ENCODE measurements around the gene COMMD2.
A peak's percentile ranks its signal among the peaks of the same experiment; 100 is the strongest.

COMMD2 gene

DNA sequence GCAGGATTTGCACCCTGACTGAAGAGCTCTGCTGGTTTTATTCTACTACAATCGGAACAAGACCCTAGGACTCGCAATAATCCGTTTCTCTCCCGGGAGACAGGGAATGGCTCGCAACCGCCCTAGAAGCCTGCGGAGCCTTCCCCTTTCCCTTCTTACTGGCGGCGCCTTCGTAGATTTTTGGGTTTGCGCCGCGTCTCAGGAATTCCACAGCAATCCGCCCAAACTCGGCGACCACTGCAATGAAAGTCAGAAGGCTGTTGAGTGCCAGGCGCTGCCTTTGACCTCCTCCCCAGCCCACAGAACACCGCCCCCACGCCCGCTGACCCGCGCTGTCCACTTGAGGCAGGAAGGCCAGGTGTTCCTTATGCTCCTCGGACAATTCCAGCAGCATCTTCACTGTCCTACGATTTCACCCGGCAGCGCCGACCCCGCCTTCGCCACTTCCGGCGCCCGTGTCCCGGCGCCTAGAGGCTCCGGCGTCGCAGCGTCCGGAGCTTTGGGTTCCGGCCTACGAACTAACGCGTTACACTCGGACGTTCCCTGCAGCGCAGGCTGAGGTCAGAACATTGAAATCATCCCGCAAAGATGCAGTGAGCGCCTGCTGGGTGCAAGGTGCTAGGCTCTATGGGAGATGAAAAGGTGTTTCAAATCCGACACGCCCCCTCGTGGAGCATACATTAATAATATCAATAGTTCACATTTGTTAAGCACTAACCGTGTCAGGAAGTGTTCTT lies at the start of gene COMMD2:
Gene COMMD2 (minus strand): TSS at position 439 of the 737 bp plus-strand sequence. CDS start 45 bp downstream, at position 394.
- in situ Hi-C loops (cut with MboI; ENCODE audit: low sequenced_read_pairs): no loop called here
- Histone ChIP-seq H3K36me3 (replicated peaks) (peaks cover 23% of the 10 kb centered on the region), H3K27me3 (ENCODE audit: low read depth) (no peaks in the 10 kb centered on the region), H3K4me1 (peaks cover 7% of the 10 kb centered on the region), H3K4me3 (peak within 1 kb of the TSS; percentile 83), H3K9me3 (no peaks in the 10 kb centered on the region)
- DNase-seq (ENCODE audit: low spot score in 2 of 2): peak; percentile 89

DNA sequence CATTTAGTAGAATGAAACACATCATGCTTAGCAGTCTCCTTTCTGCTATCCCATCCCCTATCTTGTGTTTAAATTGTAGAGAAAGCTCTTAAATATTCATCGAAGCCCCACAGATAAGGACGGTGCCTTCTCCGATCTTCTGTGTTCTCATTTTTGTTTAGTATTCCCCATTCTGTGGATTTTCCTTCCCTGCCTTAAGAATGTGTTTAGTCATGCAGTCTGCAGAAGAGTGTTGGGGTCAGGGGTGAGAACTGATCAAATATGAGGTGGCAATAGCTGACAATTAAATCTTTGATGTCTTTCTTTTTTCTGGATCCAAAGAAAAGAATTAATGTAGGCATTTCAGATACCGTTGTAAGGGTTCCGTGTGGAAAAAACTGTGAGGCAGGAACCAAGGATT lies 49.4 kb upstream of the COMMD2 start:
- DNase-seq (ENCODE audit: low spot score in 2 of 2): no peak
- Histone ChIP-seq H3K4me1 (peaks cover 7% of the 10 kb centered on the region), H3K4me3 (no peak overlapping the region), H3K27me3 (ENCODE audit: low read depth) (no peaks in the 10 kb centered on the region), H3K9me3 (no peaks in the 10 kb centered on the region; the same call in 1 of the 2 replicates), H3K36me3 (replicated peaks) (no peaks in the 10 kb centered on the region)
- in situ Hi-C loops (cut with MboI; ENCODE audit: low sequenced_read_pairs): no loop called here

DNA sequence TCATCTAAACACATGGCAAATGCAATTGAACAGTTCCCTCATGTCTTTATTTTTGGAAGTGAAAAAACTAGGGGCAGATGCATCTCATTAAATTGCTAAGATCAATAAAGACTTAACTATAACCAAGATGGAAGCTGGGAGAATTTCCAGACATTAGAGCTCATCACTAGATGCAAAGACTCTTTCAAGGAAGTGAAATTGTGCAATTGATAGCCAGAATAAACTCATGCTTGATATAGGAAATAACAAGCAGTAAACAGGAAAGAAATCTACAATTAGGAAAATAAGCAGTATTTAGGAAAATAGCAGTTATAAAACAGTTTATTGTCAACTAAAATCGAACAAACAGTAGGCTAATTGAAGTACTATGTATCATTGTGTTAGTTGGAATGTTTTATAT lies 48.9 kb upstream of the COMMD2 start:
- no peak overlapping the region for H3K4me3 ChIP-seq
- no peaks in the 10 kb centered on the region for H3K27me3 ChIP-seq (ENCODE audit: low read depth)
- H3K9me3 ChIP-seq: no peaks in the 10 kb centered on the region; the same call in 1 of the 2 replicates
- in situ Hi-C loops (cut with MboI; ENCODE audit: low sequenced_read_pairs): no loop called here
- no peaks in the 10 kb centered on the region for H3K36me3 ChIP-seq (replicated peaks)
- DNase-seq (ENCODE audit: low spot score in 2 of 2): no peak
- peaks cover 3% of the 10 kb centered on the region for H3K4me1 ChIP-seq

DNA sequence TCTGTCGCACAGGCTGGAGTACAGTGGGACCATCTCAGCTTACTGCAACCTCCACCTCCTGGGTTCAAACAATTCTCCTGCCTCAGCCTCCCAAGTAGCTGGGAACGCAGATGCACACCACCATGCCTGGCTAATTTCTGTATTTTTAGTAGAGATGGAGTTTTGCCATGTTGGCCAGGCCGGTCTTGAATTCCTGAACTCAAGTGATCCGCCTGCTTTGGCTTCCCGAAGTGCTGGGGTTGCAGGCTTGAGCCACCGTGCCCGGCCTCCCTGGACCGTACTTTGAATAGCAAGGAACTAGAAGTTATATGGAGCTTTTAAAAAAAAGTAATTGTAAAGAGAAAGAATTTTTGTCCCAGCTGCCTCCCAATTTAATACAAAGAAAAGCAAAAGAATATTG lies 48.4 kb upstream of the COMMD2 start:
- no peak overlapping the region for H3K4me3 ChIP-seq
- in situ Hi-C loops (cut with MboI; ENCODE audit: low sequenced_read_pairs): no loop called here

DNA sequence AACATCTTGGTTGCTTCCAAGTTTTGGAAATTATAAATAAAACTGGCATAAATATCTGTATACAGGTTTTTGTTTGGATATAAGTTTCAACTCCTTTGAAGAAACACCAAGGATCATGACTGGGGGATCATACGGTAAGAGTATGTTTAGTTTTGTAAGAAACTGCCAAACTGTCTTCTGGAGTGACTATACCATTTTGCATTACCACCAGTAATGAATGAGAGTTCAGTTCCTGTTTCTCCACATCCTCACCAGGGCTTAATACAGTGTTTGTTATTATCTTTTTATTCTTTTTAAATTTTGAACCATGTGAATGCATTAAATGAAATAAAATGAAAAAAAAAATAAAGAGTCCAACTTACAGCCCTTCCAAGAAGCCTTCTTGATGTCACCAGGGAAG lies 43.7 kb upstream of the COMMD2 start:
- in situ Hi-C loops (cut with MboI; ENCODE audit: low sequenced_read_pairs): no loop called here
- Histone ChIP-seq H3K36me3 (replicated peaks) (no peaks in the 10 kb centered on the region), H3K27me3 (ENCODE audit: low read depth) (no peaks in the 10 kb centered on the region), H3K4me3 (no peak overlapping the region), H3K4me1 (peaks cover 19% of the 10 kb centered on the region), H3K9me3 (no peaks in the 10 kb centered on the region)
- no peak for DNase-seq (ENCODE audit: low spot score in 2 of 2)

More for the DNA sequence above, 48.4 kb upstream of the COMMD2 start:
- Histone ChIP-seq H3K9me3 (no peaks in the 10 kb centered on the region; the same call in 1 of the 2 replicates), H3K36me3 (replicated peaks) (no peaks in the 10 kb centered on the region), H3K4me1 (no peaks in the 10 kb centered on the region), H3K27me3 (ENCODE audit: low read depth) (no peaks in the 10 kb centered on the region)
- DNase-seq (ENCODE audit: low spot score in 2 of 2): no peak

DNA sequence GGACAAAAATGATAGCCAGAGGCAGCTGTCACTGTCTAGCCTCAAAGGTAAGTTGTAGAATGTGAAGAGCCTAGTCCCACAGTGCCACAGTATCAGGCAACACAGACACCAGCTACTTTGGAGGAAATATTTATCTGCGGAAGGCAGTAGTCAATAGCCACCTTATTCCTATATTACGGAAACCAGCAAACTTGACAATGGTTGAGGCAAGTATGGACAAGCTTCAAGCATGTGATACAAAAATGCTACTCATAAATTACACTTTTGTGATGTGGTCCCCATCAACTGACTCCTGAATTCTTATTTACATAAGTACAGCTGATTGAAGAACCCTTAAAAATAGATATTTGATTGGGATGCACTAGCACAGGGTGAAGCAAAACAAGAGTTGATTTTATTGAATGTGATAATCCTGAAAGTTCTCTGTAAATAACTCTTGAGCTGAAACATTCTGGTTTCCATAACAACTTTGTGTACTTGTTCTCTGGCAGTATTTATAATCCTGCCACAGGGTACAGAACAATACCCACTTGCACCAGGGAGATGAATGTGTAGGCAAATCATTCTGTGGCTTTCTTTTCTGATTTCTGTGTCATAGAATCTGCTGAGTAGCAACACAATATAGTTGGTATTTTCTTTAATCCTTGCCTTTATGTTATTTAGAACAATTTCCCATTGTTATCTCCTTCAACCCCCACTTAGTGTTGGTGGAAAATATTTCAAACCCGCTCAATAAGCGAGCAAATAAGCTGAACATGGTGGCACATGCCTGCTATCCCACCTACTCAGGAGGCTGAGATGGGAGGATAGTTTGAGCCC lies 40.4 kb upstream of the COMMD2 start, which contains the start of gene ANKUB1:
Gene ANKUB1 (minus strand): TSS at position 103 of the 819 bp plus-strand sequence. CDS start 188 bp downstream, outside the sequence.
- peak within 1 kb of the TSS; percentile 3; the same call in 1 of the 2 replicates for H3K4me3 ChIP-seq
- in situ Hi-C loops (cut with MboI; ENCODE audit: low sequenced_read_pairs): no loop called here
- H3K9me3 ChIP-seq: no peaks in the 10 kb centered on the region
- no peaks in the 10 kb centered on the region for H3K27me3 ChIP-seq (ENCODE audit: low read depth)
- peaks cover 32% of the 10 kb centered on the region for H3K4me1 ChIP-seq
- peak; percentile 61 to 95 for DNase-seq (ENCODE audit: low spot score in 2 of 2)
- H3K36me3 ChIP-seq (replicated peaks): no peaks in the 10 kb centered on the region

DNA sequence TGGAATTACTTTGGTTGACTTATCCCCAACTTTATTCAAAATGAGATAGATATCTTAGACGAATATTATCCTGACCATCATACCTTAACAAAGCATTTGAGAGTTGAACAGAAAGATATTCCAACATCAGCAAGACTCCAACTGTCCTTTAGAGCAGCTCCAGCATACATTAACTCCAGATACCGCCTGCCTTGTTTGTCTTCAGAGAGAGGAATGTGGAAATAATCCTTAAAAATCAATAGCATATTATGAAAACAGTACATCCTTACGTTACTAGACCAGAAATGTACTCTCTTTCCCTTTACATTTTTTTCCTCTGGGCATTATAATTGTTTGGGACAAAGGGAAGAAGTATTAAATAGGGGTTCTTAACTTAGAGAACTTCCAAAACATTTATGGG lies 38.4 kb upstream of the COMMD2 start:
- Histone ChIP-seq H3K4me3 (no peak overlapping the region; the same call in 1 of the 2 replicates), H3K9me3 (no peaks in the 10 kb centered on the region), H3K4me1 (peaks cover 32% of the 10 kb centered on the region), H3K27me3 (ENCODE audit: low read depth) (no peaks in the 10 kb centered on the region), H3K36me3 (replicated peaks) (no peaks in the 10 kb centered on the region)
- peak in 1 of 2 experiments; percentile 38 for DNase-seq (ENCODE audit: low spot score in 2 of 2)
- in situ Hi-C loops (cut with MboI; ENCODE audit: low sequenced_read_pairs): no loop called here

DNA sequence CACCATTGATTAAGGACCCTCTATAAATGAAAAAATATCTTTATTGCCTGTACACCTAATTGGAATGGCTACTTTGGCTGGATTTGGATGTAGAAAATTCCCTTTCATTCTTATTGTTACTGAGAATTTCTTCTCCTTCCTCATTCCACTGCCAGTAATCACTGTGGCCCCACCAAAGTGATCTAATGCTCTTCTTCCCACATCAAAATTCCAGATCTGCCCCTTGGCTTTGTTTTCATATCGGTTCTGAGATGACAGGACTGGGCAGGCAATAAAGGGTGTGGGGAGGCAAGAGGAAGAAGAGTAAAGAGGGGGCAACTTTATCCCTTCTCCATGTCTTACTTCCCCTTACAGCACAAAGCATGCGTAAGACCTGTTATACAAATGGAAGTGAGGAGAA lies 38.0 kb upstream of the COMMD2 start:
- no peak for DNase-seq (ENCODE audit: low spot score in 2 of 2)
- H3K4me1 ChIP-seq: peaks cover 32% of the 10 kb centered on the region
- in situ Hi-C loops (cut with MboI; ENCODE audit: low sequenced_read_pairs): no loop called here
- H3K9me3 ChIP-seq: no peaks in the 10 kb centered on the region
- H3K27me3 ChIP-seq (ENCODE audit: low read depth): no peaks in the 10 kb centered on the region
- H3K36me3 ChIP-seq (replicated peaks): no peaks in the 10 kb centered on the region
- H3K4me3 ChIP-seq: no peak overlapping the region; the same call in 1 of the 2 replicates

DNA sequence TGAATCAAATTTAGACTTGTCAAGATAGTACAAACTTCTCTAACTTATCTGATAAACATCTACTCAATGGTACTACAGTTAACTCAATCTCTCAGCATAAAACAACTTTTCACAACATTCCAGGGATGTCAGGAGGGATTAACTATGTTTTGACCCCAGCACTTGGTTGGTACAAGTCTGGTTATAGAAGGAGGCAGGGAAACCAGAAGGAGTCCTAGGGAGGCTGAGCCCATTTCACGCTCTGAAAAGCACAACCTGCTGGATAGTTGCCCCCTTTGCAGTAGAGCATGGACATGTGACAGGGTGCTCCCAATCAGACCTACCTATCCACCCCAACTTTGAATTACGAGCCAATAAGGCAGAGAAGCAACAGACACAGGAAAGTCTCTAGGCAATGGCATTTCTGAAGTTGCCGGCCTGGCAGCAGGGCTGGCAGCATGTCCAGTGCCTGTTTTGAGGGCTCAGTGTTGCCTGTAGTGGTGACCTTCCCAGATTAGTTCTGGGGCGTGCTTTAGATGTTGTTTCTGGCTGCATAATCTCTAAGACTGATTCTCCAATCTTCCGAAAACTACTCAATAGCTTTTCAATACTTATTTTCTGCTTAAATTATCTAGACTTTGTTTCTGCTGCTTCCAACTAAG lies 31.9 kb upstream of the COMMD2 start:
- Histone ChIP-seq H3K36me3 (replicated peaks) (no peaks in the 10 kb centered on the region), H3K4me1 (peaks cover 20% of the 10 kb centered on the region), H3K4me3 (no peak overlapping the region), H3K27me3 (ENCODE audit: low read depth) (no peaks in the 10 kb centered on the region), H3K9me3 (no peaks in the 10 kb centered on the region)
- in situ Hi-C loops (cut with MboI; ENCODE audit: low sequenced_read_pairs): no loop called here
- DNase-seq (ENCODE audit: low spot score in 2 of 2): peak; percentile 76 to 92

DNA sequence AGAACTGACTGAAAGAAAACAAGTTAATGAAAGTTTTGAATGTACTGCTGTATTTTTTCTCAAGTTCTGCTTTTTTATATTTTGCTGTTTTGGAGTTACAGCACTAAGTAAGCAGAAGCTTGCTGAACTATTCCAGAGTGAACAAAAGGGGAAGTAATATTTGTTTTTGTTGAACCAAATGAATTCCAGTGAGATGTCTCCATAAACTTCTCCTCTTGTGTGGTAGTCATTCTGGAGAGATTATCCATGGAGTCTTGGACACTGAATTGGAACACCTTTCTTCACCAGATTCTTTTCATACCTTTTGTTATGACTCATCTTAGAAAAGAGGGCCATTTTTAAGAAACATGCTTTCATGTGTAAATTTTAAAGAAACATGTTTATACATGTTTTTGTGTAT lies 31.3 kb upstream of the COMMD2 start:
- no peaks in the 10 kb centered on the region for H3K9me3 ChIP-seq
- H3K36me3 ChIP-seq (replicated peaks): no peaks in the 10 kb centered on the region
- DNase-seq (ENCODE audit: low spot score in 2 of 2): peak in 1 of 2 experiments; percentile 99
- H3K27me3 ChIP-seq (ENCODE audit: low read depth): no peaks in the 10 kb centered on the region
- peaks cover 20% of the 10 kb centered on the region for H3K4me1 ChIP-seq
- in situ Hi-C loops (cut with MboI; ENCODE audit: low sequenced_read_pairs): no loop called here
- H3K4me3 ChIP-seq: no peak overlapping the region

DNA sequence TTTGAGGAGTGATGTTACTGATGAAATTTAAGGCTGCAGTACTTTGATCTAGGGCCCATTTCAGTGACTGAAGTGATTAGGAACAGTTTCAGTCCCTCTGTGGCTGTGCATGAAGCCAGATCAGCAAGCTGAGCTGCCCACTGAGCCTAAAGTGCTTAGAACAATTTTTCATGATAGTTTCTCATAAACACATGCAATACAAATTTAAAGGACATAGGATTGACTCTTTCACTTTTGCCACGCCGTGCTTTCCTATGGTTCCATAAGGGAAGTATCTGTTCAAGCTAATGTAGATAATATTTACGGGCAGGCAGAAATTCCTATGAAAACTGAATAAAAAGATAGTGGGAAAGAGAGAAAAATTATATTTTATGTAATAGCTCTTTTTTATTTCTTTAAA lies 29.5 kb upstream of the COMMD2 start:
- Histone ChIP-seq H3K4me3 (no peak overlapping the region), H3K9me3 (no peaks in the 10 kb centered on the region), H3K4me1 (peaks cover 20% of the 10 kb centered on the region), H3K36me3 (replicated peaks) (no peaks in the 10 kb centered on the region), H3K27me3 (ENCODE audit: low read depth) (no peaks in the 10 kb centered on the region)
- DNase-seq (ENCODE audit: low spot score in 2 of 2): no peak
- in situ Hi-C loops (cut with MboI; ENCODE audit: low sequenced_read_pairs): no loop called here

DNA sequence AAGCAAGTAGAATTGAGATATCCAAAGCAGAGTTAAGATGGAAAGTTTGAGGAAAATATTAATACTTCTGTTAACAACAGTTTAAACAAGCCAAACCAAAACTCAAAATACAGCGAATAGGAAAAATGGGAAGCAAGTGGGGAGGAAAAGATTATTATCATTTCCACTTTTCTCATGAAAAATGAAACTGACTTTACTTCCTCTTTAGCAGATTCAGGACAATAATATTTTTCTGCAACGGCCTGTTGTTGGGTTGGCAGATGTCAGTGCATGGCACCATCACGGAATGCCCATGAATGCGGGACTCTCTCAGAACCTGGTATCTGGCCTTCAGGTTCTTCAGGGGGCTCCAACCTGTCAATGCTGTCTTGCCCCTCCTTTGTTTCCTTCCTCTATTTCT lies 28.9 kb upstream of the COMMD2 start:
- no peak overlapping the region for H3K4me3 ChIP-seq
- peaks cover 20% of the 10 kb centered on the region for H3K4me1 ChIP-seq
- in situ Hi-C loops (cut with MboI; ENCODE audit: low sequenced_read_pairs): no loop called here
- H3K9me3 ChIP-seq: no peaks in the 10 kb centered on the region
- H3K27me3 ChIP-seq (ENCODE audit: low read depth): no peaks in the 10 kb centered on the region
- H3K36me3 ChIP-seq (replicated peaks): no peaks in the 10 kb centered on the region
- no peak for DNase-seq (ENCODE audit: low spot score in 2 of 2)

DNA sequence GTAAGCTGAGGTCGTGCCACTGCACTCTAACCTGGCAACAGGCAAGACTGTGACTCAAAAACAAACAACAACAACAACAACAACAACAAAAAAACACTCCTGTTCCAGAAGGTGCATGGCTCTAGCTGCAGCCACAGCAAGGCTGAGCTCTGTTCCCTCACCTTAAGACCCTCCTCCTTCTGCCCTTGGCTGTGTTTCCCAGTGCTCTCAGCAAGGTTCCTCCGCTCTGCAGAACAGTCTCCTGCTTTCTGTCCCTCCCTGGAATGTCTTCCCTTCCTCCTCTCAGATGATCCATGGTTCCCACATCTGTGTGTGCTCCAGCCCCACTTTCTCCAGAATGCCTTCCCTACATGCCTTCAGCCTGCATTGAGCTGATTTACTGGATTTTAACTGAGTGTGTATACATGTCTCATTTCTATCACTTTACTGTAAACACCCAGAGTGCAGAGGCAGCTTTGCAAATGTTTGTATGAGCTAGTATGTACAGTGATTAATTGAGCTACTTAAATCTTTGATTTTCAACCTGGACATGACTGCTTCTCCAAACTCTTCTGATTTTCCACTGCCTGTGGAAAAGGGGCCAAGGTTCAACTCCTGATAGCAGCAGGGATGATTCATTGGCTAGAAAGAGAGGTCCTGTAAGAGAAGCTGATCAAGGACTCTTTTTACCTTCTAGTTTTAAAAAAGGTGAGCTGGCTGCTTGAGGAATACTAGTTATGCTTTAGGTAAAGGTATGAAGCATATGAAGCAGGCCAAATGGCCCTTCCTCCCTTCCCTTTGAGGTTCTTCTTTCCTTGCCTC lies 25.3 kb upstream of the COMMD2 start:
- Histone ChIP-seq H3K4me3 (no peak overlapping the region), H3K9me3 (no peaks in the 10 kb centered on the region), H3K27me3 (ENCODE audit: low read depth) (no peaks in the 10 kb centered on the region), H3K4me1 (peaks cover 1% of the 10 kb centered on the region), H3K36me3 (replicated peaks) (no peaks in the 10 kb centered on the region)
- no peak for DNase-seq (ENCODE audit: low spot score in 2 of 2)
- in situ Hi-C loops (cut with MboI; ENCODE audit: low sequenced_read_pairs): no loop called here

All from HAP-1 (cell line).